H9 (cell line): ENCODE data around the gene CNR1. TPM values are rescaled to one million over a fixed set of nuclear protein-coding genes. Genes with fewer than 3 reads are reported as not detected.

Experiments used
- DNase-seq: peaks from one replicate; pipeline ENCODE4 v3.0.0-alpha.2; 2017
- H2AFZ ChIP-seq: one replicate; pipeline ENCODE4 v1.6.1; 2013; ENCODE audit warnings: mild to moderate bottlenecking, low read length, control low read depth, moderate library complexity
- H2AK5ac ChIP-seq: 2 replicates; pipeline ENCODE4 v1.6.1; 2013; ENCODE audit warnings: low read length, control low read depth, mixed read lengths; ENCODE audit not compliant: insufficient read length
- H2BK120ac ChIP-seq: one replicate; pipeline ENCODE4 v1.6.1; 2013; ENCODE audit warnings: low read depth, mild to moderate bottlenecking, low read length, control low read depth, inconsistent platforms; ENCODE audit not compliant: poor library complexity, severe bottlenecking
- H2BK12ac ChIP-seq: 2 replicates; pipeline ENCODE4 v1.6.1; 2013; ENCODE audit warnings: low read length, control low read depth, mixed read lengths, low read depth; ENCODE audit not compliant: insufficient read length
- H2BK15ac ChIP-seq: 2 replicates; pipeline ENCODE4 v1.6.1; 2013; ENCODE audit warnings: low read depth, low read length, control low read depth
- H2BK20ac ChIP-seq: one replicate; pipeline ENCODE4 v1.6.1; 2013; ENCODE audit warnings: low read depth, mild to moderate bottlenecking, low read length, control low read depth, inconsistent platforms; ENCODE audit not compliant: poor library complexity, severe bottlenecking
- H2BK5ac ChIP-seq: 2 replicates; pipeline ENCODE4 v1.6.1; 2013; ENCODE audit warnings: low read length, control low read depth, mixed read lengths; ENCODE audit not compliant: insufficient read length
- H3K14ac ChIP-seq: 2 replicates; pipeline ENCODE4 v1.6.1; 2013; ENCODE audit warnings: low read length, control low read depth; ENCODE audit not compliant: insufficient read depth
- H3K18ac ChIP-seq: 2 replicates; pipeline ENCODE4 v1.6.1; 2013; ENCODE audit warnings: low read depth, mild to moderate bottlenecking, mixed read lengths, low read length, control low read depth; ENCODE audit not compliant: insufficient read length
- H3K23ac ChIP-seq: 2 replicates; pipeline ENCODE4 v1.6.1; 2013; ENCODE audit warnings: low read length, control low read depth, mixed read lengths, low read depth; ENCODE audit not compliant: insufficient read length
- H3K23me2 ChIP-seq: 2 replicates; pipeline ENCODE4 v1.6.1; 2013; ENCODE audit warnings: low read depth, mild to moderate bottlenecking, mixed read lengths, low read length, control low read depth; ENCODE audit not compliant: insufficient read length, poor library complexity, severe bottlenecking
- H3K27ac ChIP-seq: 2 replicates; pipeline ENCODE4 v1.5.1; 2013; ENCODE audit warnings: low read length, control low read depth, mixed read lengths, low read depth; ENCODE audit not compliant: insufficient read length
- H3K27me3 ChIP-seq: 2 replicates; pipeline ENCODE4 v1.6.1; 2013; ENCODE audit warnings: low read length, control low read depth, inconsistent platforms; ENCODE audit not compliant: insufficient read depth
- H3K4ac ChIP-seq: 2 replicates; pipeline ENCODE4 v1.6.1; 2013; ENCODE audit warnings: low read depth, mild to moderate bottlenecking, control low read depth, inconsistent platforms, low read length, moderate library complexity
- H3K4me1 ChIP-seq: 2 replicates; pipeline ENCODE4 v1.6.1; 2013; ENCODE audit warnings: low read length, control low read depth, inconsistent platforms; ENCODE audit not compliant: insufficient read depth
- H3K4me2 ChIP-seq: 2 replicates; pipeline ENCODE4 v1.6.1; 2013; ENCODE audit warnings: low read length, control low read depth, mixed read lengths; ENCODE audit not compliant: insufficient read length, insufficient read depth
- H3K56ac ChIP-seq: 2 replicates; pipeline ENCODE4 v1.6.1; 2013; ENCODE audit warnings: low read depth, mild to moderate bottlenecking, mixed read lengths, low read length, control low read depth; ENCODE audit not compliant: insufficient read length
- H3K79me1 ChIP-seq: 2 replicates; pipeline ENCODE4 v1.6.1; 2013; ENCODE audit warnings: low read depth, mild to moderate bottlenecking, moderate library complexity, low read length, control low read depth, inconsistent platforms; ENCODE audit not compliant: insufficient read depth, poor library complexity, severe bottlenecking
- H3K79me2 ChIP-seq: 2 replicates; pipeline ENCODE4 v1.6.1; 2013; ENCODE audit warnings: low read length, control low read depth, inconsistent platforms; ENCODE audit not compliant: insufficient read depth
- H3K9ac ChIP-seq: 2 replicates; pipeline ENCODE4 v1.6.1; 2013; ENCODE audit warnings: low read length, control low read depth, mixed read lengths; ENCODE audit not compliant: insufficient read length; ENCODE audit errors: extremely low read depth
- H3K9me3 ChIP-seq: one replicate; pipeline ENCODE4 v1.6.1; 2013; ENCODE audit warnings: low read depth, low read length, inconsistent platforms; ENCODE audit not compliant: control insufficient read depth
- H3T11ph ChIP-seq: one replicate; pipeline ENCODE4 v1.6.1; 2013; ENCODE audit warnings: mild to moderate bottlenecking, low read length, control low read depth, inconsistent platforms
- H4K20me1 ChIP-seq: one replicate; pipeline ENCODE4 v1.6.1; 2013; ENCODE audit not compliant: control insufficient read depth, insufficient read length, insufficient read depth
- H4K5ac ChIP-seq: 2 replicates; pipeline ENCODE4 v1.6.1; 2013; ENCODE audit warnings: low read depth, mild to moderate bottlenecking, mixed read lengths, low read length, control low read depth; ENCODE audit not compliant: insufficient read length
- H4K8ac ChIP-seq: replicated peaks from 2 replicates; pipeline ENCODE4 v1.6.1; 2013; ENCODE audit warnings: low read length, control low read depth, mixed read lengths, low read depth; ENCODE audit not compliant: insufficient read length
- H4K91ac ChIP-seq: 2 replicates; pipeline ENCODE4 v1.6.1; 2013; ENCODE audit warnings: low read depth, mild to moderate bottlenecking, moderate library complexity, mixed read lengths, low read length, control low read depth; ENCODE audit not compliant: insufficient read length
- H3K27ac Mint-ChIP-seq, 3 experiments: 2 replicates in 2 of 3; 3 replicates in 1 of 3; pipeline ENCODE4 v1.8.0; 2020 to 2021; ENCODE audit warnings: mixed read lengths in 3 of 3, mild to moderate bottlenecking in 1 of 3, moderate library complexity in 1 of 3
- H3K27me3 Mint-ChIP-seq: 2 replicates; pipeline ENCODE4 v1.8.0; 2021; ENCODE audit warnings: low read depth, mild to moderate bottlenecking, moderate library complexity, mixed read lengths
- H3K36me3 Mint-ChIP-seq, 3 experiments: 2 replicates in 2 of 3; 3 replicates in 1 of 3; pipeline ENCODE4 v1.8.0; 2020 to 2021; ENCODE audit warnings: low read depth in 3 of 3, mixed read lengths in 3 of 3; ENCODE audit not compliant: insufficient read depth in 1 of 3
- H3K4me1 Mint-ChIP-seq, 2 experiments: 2 replicates each; pipeline ENCODE4 v1.8.0; 2020; ENCODE audit warnings: mixed read lengths in 2 of 2
- H3K4me3 Mint-ChIP-seq, 2 experiments: 2 replicates in 1 of 2; 3 replicates in 1 of 2; pipeline ENCODE4 v1.8.0; 2020 to 2021; ENCODE audit warnings: mild to moderate bottlenecking in 2 of 2, mixed read lengths in 2 of 2, moderate library complexity in 1 of 2
- H3K9me3 Mint-ChIP-seq, 2 experiments: 2 replicates in 1 of 2; 3 replicates in 1 of 2; pipeline ENCODE4 v1.8.0; 2020; ENCODE audit warnings: mild to moderate bottlenecking in 2 of 2, mixed read lengths in 2 of 2, moderate library complexity in 1 of 2
- CTCF ChIP-seq: fragments of 200-600 bp; sonication (generic); conservative IDR thresholded peaks from 3 replicates; pipeline ENCODE4 v1.8.0; 2021; ENCODE audit warnings: antibody characterized with exemption, mild to moderate bottlenecking
- WGBS: extraction: QIAGEN DNeasy Blood & Tissue Kit; methylation state at CpG from one replicate; pipeline ENCODE4 v1.1.7; 2013; ENCODE audit warnings: missing lambda C conversion rate, low lambda C conversion rate, mixed read lengths; ENCODE audit not compliant: insufficient read length; ENCODE audit errors: extremely low coverage; 5-methylcytosine and 5-hydroxymethylcytosine counted together
- total RNA-seq: library from RNA; stranded (reverse); gene quantifications from 2 replicates; pipeline ENCODE4 v1.2.1, GENCODE V29; 2021

CNR1 gene
- total RNA-seq, 1 experiment from 2014 or later = 0.72 TPM

GRCh38 chr6:88133718-88134117 lies 32.4 kb downstream of the CNR1 start:
- Histone ChIP-seq H4K20me1 (no peaks in the 10 kb centered on the region), H3K27ac (no peak overlapping the region), H2BK15ac (no peak overlapping the region), H3K14ac (no peak overlapping the region), H3K18ac (no peak overlapping the region), H3K4me2 (no peak overlapping the region), H2AK5ac (no peak overlapping the region), H4K91ac (no peak overlapping the region), H3K79me1 (no peaks in the 10 kb centered on the region), H3K23me2 (no peaks in the 10 kb centered on the region), H3K23ac (no peak overlapping the region), H4K5ac (no peak overlapping the region), H3K79me2 (no peaks in the 10 kb centered on the region), H3T11ph (no peak overlapping the region), H3K27me3 (no peaks in the 10 kb centered on the region), H2BK12ac (no peak overlapping the region), H2AFZ (no peak overlapping the region), H3K9ac (no peak overlapping the region), H2BK20ac (no peak overlapping the region), H3K4ac (no peak overlapping the region), H3K4me1 (no peaks in the 10 kb centered on the region), H2BK5ac (no peak overlapping the region), H2BK120ac (no peak overlapping the region), H3K9me3 (no peaks in the 10 kb centered on the region), H4K8ac (no peak overlapping the region), H3K56ac (no peak overlapping the region)
- no peak for TF ChIP-seq CTCF
- no peak overlapping the region for H3K27ac Mint-ChIP-seq
- no peaks in the 10 kb centered on the region; a peak in 1 of 7 replicates for H3K36me3 Mint-ChIP-seq
- H3K27me3 Mint-ChIP-seq = no peaks in the 10 kb centered on the region
- H3K9me3 Mint-ChIP-seq = no peaks in the 10 kb centered on the region
- peaks cover 1% of the 10 kb centered on the region in 2 experiments for H3K4me1 Mint-ChIP-seq
- H3K4me3 Mint-ChIP-seq = no peak overlapping the region
- no peak for DNase-seq
- WGBS = no CpG with 5 or more reads among the region's 1 CpG
